Right renal pelvis (tissue), 4 donors: ENCODE data around the gene TPRX1. TPM values are rescaled to one million over a fixed set of nuclear protein-coding genes. Genes with fewer than 3 reads are reported as not detected.
"Not testable (repeated sequence)": the region's sequence is repeated elsewhere in the genome, so short reads cannot be mapped to it uniquely, and the experiment has no call there.

Source experiments
- DNase-seq, 4 donors: peaks; one replicate each; pipeline ENCODE4 v3.0.0-alpha.2; 2013; ENCODE audit warnings: low read depth in 4 of 4, low spot score in 3 of 4, missing footprints in 1 of 4
- polyA plus RNA-seq, 4 donors: library from polyadenylated mRNA; unstranded; fragments of 120-200 nt; gene quantifications; one replicate each; pipeline ENCODE4 v1.2.1, GENCODE V29; 2013; ENCODE audit not compliant: insufficient read length in 4 of 4

Gene TPRX1
- polyA plus RNA-seq, 4 donors, result not detected

DNA sequence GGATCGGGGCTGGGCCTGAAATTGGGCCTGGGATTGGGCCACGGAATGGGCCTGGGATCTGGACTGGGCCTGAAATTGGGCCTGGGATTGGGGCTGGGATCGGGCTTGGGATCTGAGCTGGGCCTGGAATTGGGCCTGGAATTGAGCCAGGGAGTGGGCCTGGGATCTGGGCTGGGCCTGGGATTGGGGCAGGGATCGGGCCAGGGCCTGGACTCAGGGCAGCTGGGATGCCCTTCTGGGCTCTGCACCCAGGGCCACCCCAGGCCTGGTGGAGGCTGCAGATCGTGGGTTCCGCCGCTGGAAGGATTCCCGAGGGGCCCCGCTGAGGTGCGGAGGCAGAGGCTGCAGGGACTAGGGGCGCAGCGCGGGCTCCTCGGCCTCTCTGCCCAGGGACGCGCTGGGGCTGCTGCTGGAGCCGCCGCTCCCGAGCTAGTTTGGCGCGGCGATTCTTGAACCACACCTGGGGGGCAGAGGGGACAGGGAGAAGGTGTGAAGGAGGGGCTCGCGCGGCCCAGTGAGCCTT, 1.8 kb downstream of the TPRX1 start:
- DNase-seq, result no peak

DNA sequence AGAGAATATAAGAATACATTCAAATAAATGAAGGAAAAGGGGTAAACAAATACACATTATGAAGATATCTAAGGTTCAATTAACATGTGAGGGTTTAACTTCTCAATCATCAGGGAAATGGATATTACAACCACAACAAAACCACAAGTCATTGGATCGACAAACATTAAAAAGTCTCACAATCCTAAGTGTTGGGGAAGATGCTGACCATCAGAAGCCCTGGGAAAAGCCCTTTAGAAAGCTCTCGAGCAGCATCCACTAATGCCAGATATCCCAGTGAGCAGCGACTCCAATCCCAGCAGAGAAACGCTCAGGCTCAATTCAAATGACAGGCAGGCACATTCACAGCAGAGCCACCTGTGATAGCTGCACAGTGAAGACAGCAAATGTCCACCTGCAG, 3.1 kb downstream of the TPRX1 start:
- no peak for DNase-seq

DNA sequence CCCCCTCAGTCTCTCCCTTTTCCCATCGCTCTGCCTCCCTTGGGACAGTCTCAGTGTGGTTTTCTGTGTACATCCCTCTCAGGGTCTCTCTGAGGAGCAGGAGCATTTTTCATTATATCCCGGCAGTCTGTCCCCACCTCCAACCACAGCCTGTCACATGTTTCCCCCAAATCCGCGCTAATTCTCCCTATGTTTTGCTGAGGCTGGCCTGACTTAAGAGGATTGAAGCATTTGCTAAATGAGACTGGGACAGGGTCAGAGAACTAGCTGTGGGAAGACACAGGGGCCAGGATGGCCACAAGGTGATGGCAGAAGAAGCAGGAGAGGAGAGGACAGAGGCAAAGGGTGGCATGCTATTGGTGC, 5.5 kb downstream of the TPRX1 start:
- DNase-seq, result no peak

DNA sequence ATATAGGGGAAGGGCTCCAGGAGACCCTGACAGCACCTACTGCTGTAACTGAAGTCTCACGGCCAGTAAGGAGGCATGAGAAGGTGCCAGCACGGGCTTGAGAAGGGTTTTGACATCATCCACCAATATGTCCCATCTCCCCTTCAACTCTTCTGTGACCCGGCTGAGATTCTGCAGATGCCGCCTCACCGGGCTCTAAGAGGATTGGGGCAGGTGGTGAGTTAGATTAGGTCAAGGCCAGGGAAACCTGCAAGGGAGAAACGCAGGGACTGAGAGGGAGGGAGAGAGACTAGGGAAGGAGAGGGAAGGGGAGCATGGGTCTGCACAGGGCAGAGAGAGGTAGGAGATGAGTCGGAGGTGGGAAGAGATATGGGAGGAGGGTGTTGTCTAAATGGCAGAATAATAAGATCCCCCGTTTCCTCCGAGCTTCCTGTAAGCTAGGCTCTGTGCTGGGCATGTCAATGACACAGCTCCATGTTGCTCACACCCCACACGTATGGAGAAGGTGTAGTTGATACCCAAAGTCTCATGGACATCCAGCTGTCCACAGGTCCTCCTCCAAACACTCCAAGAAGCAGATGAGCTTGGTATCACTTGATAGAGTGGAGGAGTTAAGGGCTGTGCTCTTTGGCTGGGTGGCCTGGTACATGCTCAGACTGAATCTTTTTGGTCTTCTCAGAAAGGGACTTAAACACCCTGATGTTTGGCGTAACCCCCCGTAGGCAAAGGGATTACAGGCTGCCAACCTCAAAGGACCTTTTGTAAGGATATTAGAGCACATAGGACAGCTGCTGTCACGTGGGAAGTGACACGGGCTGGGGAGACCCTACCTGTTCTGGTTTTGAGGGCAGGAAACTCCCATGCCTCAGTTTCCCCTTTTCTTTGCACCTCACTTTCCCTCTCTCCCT, 6.1 kb downstream of the TPRX1 start:
- DNase-seq, result no peak

DNA sequence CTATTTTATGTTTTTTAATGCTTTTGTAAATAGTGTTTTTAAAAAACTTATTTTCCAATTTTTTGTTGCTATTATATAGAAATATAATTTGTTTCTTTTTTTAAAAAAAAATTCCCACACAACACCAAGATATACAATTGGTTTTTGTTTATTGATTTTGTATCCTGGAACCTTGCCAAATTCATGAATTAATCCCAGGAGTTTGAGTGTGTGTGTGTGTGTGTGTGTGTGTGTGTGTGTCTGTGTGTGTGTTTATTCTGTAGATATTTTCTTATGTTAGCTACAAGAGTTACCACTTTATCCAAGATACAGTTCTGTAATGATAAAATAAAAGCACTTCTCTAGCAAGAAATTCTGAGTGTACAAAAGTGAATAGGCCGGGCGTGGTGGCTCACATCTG, 7.6 kb downstream of the TPRX1 start:
- no peak for DNase-seq

DNA sequence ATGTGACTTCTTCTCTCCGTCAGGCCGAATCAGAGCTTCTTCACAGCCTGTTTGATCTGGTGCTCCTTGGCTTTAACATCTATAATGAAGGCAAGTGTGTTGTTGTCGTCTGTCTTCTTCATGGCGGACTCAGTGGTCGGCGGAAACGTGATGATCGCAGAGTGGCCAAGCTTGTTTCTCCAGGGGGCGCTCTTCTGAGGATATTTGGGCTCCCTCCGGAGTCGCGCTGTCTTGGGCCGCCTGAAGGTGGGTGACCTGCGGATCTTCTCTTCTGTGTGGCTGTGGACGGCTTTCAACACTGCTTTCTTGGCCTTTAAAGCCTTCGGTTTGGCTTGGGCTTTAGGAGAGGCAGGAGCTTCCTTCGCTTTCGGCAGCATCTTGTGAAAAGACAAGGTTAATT, 9.8 kb downstream of the TPRX1 start:
- no peak for DNase-seq

DNA sequence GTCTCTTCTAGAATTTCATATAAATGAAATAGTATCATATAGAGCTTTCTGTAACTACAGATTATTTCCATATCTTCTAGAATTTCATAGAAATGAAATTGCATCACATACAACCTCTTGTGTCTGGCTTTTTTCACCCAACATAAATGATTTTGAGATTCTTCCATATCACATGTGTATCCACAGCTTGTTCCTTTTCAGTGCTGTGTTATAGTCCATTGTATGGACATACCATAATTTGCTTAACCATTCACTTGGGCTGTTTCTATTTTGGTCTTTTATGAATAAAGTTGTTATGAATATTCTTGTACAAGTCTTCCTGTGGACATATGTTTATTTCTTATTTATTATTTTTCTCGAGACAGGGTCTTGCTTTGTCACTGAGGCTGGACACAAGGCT, 11.7 kb downstream of the TPRX1 start:
- DNase-seq, result no peak

DNA sequence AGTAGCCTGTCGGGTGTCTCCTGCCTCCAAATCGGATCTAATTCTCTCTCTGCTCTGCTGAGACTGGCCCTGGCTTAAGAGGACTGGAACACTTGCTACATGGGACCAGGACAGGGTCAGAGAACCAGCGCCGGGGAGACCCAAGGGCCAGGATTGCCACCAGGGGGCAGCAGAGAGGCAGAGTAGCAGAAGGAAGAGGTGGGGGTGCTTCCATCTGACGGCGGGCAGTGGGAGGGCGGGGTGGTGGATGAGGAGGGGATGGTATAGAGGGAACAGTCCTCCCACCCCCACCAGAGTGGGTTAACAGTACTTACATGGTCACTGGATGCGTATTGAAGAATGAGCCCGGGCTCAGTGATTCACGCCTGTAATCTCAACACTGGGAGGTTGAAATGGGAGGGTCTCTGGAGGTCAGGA, 13.9 kb downstream of the TPRX1 start:
- peak in 1 of 4 donors; percentile 48 for DNase-seq

DNA sequence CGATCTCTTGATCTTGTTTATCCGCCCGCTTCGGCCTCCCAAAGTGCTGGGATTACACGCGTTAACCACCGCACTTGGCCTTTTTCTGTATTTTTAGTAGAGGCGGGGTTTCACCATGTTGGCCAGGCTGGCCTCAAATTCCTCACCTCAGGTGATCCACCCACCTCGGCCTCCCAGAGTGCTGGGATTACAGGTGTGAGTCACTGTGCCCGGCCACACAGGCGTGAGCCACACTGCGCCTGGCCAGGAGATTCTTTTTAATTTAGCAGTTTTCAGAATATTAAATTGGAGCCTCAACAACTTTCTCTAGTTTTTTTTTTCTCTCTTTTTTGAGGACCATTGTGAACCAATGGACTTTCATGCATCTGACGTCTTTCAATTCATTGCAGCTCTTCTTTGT, 14.5 kb downstream of the TPRX1 start:
- DNase-seq, result not testable (repeated sequence)

DNA sequence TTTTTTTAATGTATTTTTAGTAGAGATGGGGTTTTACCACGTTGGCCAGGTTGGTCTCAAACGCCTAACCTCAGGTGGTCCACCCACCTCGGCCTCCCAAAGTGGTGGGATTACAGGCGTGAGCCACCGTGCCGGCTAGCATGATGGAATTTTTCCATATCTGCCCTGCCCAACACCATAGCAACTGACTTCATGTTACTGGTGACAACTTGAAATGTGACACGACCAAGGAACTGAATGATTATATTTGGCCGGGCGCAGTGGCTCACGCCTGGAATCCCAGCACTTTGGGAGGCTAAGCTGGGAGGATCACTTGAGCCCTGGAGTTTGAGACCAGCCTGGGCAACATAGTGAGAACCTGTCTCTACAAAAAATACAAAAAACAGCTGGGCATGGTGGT, 17.0 kb downstream of the TPRX1 start:
- DNase-seq, result not testable (repeated sequence)

DNA sequence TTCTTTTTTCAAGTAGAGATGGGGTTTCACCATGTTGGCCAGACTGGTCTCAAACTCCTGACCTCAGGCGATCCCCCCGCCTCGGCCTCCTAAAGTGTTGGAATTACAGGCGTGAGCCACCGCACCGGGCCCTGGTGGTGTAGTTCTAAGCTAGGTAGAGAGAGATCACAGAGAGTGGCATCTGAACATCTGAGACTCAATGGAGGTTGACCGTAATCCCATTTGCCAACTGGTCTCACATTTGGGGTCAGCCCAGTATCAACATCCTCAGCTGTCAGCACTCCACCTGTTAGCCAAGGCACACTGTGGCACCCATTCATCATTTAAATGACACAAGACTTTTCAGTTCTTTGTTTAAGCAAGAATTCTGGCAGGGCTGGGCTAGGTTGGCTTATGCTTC, 17.8 kb downstream of the TPRX1 start:
- no peak for DNase-seq

DNA sequence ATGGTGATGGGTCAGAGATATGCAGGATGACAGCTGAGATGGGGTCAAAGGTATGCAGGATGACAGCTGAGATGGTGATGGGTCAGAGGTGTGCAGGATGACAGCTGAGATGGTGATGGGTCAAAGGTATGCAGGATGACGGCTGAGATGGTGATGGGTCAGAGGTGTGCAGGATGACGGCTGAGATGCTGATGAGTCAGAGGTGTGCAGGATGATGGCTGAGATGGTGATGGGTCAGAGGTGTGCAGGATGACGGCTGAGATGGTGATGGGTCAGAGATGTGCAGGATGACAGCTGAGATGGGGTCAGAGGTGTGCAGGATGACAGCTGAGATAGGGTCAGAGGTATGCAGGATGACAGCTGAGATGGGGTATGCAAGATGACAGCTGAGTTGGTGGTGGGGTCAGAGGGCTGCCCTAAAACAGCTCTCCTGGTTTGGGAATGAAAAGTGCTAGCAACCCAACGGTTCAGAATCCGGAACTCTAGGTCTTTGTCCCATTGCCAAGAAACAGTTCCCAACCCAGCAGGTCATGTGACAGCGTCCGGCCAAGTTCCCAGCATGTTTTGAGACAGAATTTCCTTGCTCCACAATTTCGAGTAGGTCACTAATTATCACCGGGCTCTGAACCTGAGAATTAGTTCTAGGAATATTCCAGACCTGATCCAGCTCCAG, 22.6 kb downstream of the TPRX1 start:
- DNase-seq, result no peak

DNA sequence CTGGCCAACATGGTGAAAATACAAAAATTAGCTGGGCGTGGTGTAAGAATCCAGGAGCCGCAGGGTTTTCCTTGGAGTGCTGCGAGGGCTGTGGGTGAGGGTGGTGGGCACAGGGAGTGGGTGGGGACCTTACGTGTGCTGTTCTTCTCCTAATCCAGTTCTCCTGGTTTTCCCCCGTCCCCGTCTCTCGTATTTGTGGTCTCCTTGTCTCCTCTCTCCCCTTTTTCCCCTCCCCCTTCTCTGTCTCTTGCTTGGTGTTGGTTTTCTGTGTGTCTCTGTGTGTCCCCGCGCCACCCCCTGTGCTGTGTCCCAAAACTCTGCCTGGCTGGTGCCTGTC, 24.2 kb downstream of the TPRX1 start:
- DNase-seq, result no peak

DNA sequence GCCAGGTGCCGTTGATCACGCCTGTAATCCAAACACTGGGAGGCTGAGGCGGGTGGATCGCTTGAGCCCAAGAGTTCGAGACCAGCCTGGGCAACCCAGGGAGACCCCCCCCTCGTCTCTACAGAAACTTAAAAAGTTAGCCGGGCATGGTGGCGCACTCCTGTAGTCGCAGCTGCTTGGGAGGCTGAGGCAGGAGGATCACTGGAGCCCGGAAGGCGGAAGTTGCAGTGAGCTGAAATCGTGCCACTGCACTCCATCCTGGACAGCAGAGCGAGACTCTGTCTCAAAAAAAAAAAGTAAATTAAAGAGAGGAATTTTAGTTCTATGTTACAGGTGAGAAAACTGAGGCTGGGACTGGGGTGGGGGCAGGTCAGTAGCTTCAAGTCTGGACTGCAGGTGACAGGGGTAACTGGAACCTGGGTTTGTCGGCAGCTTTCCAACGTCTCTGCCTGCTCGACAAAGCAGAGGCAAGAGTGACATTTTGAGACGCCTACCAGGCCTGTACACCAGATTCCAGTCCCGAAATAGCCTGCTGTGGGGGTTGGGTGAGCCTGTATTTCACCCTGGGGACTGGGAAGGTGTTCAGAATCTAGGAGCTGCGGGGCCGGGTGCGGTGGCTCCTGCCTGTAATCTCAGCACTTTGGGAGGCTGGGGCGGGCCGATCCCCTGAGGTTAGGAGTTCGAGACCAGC, 24.7 kb downstream of the TPRX1 start:
- no peak for DNase-seq

DNA sequence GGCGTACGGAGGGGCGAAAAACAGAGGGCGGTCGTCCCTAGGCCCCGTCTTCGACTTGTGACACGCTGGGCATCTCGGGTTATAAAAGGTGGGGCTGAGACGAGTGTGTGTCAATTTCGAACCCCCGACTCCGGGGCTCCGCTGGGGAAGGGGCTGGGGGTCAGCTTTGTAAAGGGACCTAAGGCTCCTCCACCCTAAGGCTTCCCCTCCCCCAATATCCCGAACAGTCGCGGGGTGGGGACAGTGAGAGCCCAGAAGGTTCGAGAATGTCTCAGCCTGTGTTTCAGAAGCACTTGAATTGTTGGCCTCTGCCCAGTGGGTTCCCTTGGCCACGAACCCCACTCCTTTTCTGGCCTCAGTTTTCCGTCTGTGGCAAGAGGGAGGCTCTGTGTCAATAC, 25.4 kb downstream of the TPRX1 start:
- DNase-seq, result no peak

DNA sequence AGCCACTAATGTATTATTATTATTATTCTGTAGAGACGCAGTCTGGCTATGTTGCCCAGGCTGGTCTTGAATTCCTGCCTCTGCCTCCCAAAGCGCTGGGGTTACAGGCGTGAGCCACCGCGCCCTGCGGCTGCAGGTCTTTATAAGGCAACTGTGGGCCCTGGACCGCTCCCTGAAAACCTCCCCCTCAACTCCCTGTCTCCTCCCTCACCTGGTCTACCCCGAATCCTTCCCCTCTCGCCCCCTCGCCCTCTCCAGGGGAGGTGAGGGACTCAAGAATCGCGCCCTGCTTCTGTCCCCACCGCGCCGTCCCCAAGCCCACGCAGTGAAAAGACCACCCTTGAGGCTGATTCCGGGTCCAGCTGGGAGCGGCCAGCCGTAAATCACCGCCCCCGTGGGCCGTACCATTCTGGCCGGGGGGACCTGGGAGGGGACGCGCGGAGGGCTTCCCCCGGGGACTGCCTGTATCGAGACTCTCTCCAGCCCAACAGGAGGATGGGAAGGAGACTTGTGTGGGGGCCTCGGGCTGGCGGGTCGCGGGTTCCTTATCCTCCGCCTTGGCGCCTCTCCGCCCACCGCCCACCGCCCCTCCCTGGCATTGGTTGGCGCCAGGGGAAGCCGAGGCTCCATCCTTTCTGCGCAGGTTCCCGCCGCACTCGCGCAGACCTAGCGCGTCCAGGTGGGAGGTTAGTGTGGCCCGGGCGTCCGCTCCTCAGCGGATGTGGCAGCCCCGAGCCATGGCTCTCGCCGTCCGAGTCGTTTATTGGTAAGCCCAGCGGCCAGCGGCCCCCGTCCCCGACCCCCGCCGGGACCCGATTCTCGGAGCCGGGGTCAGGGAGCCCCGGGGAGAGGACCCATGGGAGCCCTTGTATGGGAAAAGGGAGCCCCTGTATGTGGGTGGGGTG, 26.1 kb downstream of the TPRX1 start, which contains the start of gene SELENOW:
SELENOW (plus strand) TSS at position 655 of the 905 bp plus-strand sequence; CDS start at position 738, 83 bp downstream.
- DNase-seq, result peak; percentile 54 to 85 (median 75)

DNA sequence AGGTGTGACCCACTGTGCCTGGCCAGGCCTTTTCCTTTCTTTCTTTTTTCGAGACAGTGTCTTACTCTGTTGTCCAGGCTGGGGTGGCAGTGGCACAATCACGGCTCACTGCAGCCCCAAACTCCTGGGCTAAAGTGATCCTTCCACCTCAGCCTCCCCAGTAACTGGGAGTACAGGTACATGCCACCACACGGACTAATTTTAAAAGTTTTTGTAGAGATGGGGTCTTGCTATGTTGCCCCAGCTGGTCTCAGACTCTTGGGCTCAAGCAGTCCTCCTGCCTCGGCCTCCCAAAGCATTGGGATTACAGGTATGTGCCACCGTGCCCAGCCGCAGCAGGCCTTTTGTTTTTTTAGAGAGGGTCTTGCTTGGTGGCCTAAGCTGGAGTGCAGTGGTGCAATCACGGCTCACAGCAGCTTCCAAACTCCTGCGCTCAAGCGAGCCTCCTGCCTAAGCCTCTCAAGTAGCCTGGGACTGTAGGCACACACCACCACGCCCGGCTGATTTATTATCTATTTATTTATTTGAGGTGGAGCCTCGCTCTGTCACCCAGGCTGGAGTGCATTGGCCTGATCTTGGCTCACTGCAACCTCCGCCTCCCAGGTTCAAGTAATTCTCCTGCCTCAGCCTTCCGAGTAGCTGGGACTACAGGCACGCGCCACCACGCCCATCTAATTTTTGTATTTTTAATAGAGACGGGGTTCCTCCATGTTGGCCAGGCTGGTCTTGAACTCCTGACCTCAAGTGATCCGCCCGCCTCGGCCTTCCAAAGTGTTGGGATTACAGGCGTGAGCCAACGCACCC, 26.9 kb downstream of the TPRX1 start:
- not testable (repeated sequence) for DNase-seq

DNA sequence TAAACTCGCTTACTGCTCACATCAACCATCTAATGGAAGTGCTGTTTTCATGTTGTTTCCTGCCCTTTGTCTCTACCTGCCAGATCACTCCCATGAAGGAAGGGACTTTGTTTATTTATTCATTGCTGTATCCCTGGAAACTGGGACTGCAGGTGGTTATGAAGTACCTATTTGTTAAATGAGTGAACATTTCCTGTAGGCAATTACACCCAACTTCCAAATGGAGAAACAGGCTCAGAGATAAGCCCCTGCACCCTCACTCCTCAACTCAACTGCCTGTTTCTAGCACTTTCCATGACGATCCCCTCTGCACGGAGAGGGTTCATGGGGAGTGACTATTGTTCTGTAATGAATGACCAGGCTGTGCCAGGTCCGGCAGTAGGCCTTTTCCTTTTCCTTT, 27.8 kb downstream of the TPRX1 start:
- no peak for DNase-seq

DNA sequence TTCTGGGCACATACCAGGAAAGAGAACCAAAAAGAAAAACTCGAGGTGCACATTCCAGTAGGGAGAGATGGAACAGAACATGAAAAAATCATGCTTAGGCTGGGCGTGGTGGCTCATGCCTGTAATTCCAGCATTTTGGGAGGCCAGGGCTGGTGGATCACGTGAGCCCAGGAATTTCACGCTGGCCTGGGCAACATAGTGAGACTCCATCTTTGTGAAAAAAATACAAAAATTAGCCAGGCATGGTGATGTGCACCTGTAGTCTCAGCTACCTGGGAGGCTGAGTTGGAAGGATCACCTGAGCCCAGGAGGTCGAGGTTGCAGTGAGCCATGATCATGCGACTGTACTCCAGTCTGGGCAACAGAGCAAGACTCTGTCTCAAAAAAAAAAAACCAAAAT, 33.1 kb downstream of the TPRX1 start:
- DNase-seq, result not testable (repeated sequence)
